Measurements from ENCODE around the gene DLEC1.

Gene DLEC1

GRCh38 chr3:38002940-38003339, 36.1 kb upstream of the DLEC1 start:
- DNase-seq (ENCODE audit: low spot score): no peak
- Histone ChIP-seq H3K79me1 (ENCODE audit: low read depth, low read length) (no peaks in the 10 kb centered on the region), H2BK120ac (ENCODE audit: low read depth, low read length) (peak overlapping the region; percentile 17), H2AFZ (ENCODE audit: low read length) (peak overlapping the region; percentile 64), H3K27me3 (ENCODE audit: control insufficient read depth in 3 of 3, insufficient read depth in 3 of 3, low read depth in 1 of 3, low read length in 3 of 3) (peaks cover 0 to 18% (median 6%) of the 10 kb centered on the region in 3 experiments), H4K91ac (ENCODE audit: low read depth, low read length, poor library complexity) (no peak overlapping the region), H3K23ac (ENCODE audit: low read depth, low read length, poor library complexity) (no peak overlapping the region), H3K27ac (replicated peaks; ENCODE audit: low read length) (no peak overlapping the region), H3K4me1 (ENCODE audit: control insufficient read depth in 2 of 2, insufficient read depth in 1 of 2, low read depth in 1 of 2, low read length in 2 of 2) (peaks cover 18 to 22% of the 10 kb centered on the region in 2 donors), H2BK15ac (ENCODE audit: low read length) (no peak overlapping the region), H3K4me3 (ENCODE audit: low read length in 2 of 2) (no peak overlapping the region), H4K8ac (ENCODE audit: low read depth, low read length) (peak overlapping the region; percentile 87), H3K36me3 (replicated peaks in 1 of 2; ENCODE audit: control insufficient read depth in 2 of 2, insufficient read depth in 2 of 2, low read length in 2 of 2) (peaks cover 26 to 29% of the 10 kb centered on the region in 2 donors), H3K4me2 (ENCODE audit: insufficient read depth, low read length, poor library complexity, severe bottlenecking) (no peak overlapping the region), H3K9ac (ENCODE audit: low read depth, low read length, poor library complexity) (peak overlapping the region; percentile 50), H2BK12ac (ENCODE audit: low read length) (no peak overlapping the region), H3K18ac (ENCODE audit: low read length) (peak overlapping the region; percentile 77), H2AK5ac (ENCODE audit: low read depth, low read length) (peak overlapping the region; percentile 92), H3K9me3 (replicated peaks in 1 of 2; ENCODE audit: control insufficient read depth in 2 of 2, insufficient read depth in 1 of 2, low read depth in 1 of 2, low read length in 2 of 2) (no peaks in the 10 kb centered on the region), H3K14ac (ENCODE audit: low read length) (peak overlapping the region; percentile 63), H2BK5ac (ENCODE audit: low read length) (no peak overlapping the region), H3K4ac (ENCODE audit: low read length) (no peak overlapping the region)
- no CpG with 5 or more reads among the region's 9 CpGs for WGBS, 2 donors (ENCODE audit: extremely low coverage in 2 of 2, insufficient read length in 2 of 2, insufficient replicate concordance in 1 of 2)

DNA sequence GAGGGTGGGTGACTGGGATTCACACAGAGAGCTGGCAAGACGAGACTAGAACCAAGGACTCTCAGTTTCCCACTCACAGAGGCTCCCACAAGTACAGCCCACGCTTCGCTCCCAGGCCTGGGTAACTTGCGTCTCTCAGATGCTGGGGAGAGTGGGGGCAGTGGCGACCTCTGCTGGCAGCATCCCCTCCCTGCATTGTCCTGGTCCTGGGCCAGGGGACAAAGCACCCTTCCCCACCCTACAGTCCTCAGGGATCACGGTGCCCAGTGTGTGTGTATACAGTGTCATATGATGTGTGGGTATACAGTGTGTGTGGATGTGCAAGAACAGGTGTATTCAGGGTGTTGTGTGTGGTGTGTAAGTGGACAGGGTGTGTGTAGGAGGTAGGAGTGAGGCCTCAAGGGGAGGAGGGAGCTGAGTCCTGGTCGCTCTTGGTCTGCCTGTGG, 35.6 kb upstream of the DLEC1 start:
- WGBS, 2 donors (ENCODE audit: extremely low coverage in 2 of 2, insufficient read length in 2 of 2, insufficient replicate concordance in 1 of 2): no CpG with 5 or more reads among the region's 7 CpGs
- Histone ChIP-seq H3K9ac (ENCODE audit: low read depth, low read length, poor library complexity) (no peak overlapping the region), H3K27me3 (ENCODE audit: control insufficient read depth in 3 of 3, insufficient read depth in 3 of 3, low read depth in 1 of 3, low read length in 3 of 3) (peaks cover 0 to 14% (median 3%) of the 10 kb centered on the region in 3 experiments), H2BK5ac (ENCODE audit: low read length) (peak overlapping the region; percentile 76), H3K4me3 (ENCODE audit: low read length in 2 of 2) (peak overlapping the region in 1 of 2 donors; percentile 7), H4K8ac (ENCODE audit: low read depth, low read length) (peak overlapping the region; percentile 87), H4K91ac (ENCODE audit: low read depth, low read length, poor library complexity) (no peak overlapping the region), H3K18ac (ENCODE audit: low read length) (peak overlapping the region; percentile 78), H2BK15ac (ENCODE audit: low read length) (no peak overlapping the region), H3K14ac (ENCODE audit: low read length) (peak overlapping the region; percentile 63), H2BK120ac (ENCODE audit: low read depth, low read length) (no peak overlapping the region), H3K36me3 (replicated peaks in 1 of 2; ENCODE audit: control insufficient read depth in 2 of 2, insufficient read depth in 2 of 2, low read length in 2 of 2) (peaks cover 29 to 34% of the 10 kb centered on the region in 2 donors), H3K4ac (ENCODE audit: low read length) (no peak overlapping the region), H3K27ac (replicated peaks; ENCODE audit: low read length) (no peak overlapping the region), H3K9me3 (replicated peaks in 1 of 2; ENCODE audit: control insufficient read depth in 2 of 2, insufficient read depth in 1 of 2, low read depth in 1 of 2, low read length in 2 of 2) (no peaks in the 10 kb centered on the region), H2BK12ac (ENCODE audit: low read length) (peak overlapping the region; percentile 75), H2AK5ac (ENCODE audit: low read depth, low read length) (peak overlapping the region; percentile 92), H3K79me1 (ENCODE audit: low read depth, low read length) (no peaks in the 10 kb centered on the region), H3K4me2 (ENCODE audit: insufficient read depth, low read length, poor library complexity, severe bottlenecking) (no peak overlapping the region), H3K23ac (ENCODE audit: low read depth, low read length, poor library complexity) (peak overlapping the region; percentile 26), H2AFZ (ENCODE audit: low read length) (peak overlapping the region; percentile 64), H3K4me1 (ENCODE audit: control insufficient read depth in 2 of 2, insufficient read depth in 1 of 2, low read depth in 1 of 2, low read length in 2 of 2) (peaks cover 18% of the 10 kb centered on the region in 2 donors)
- peak; percentile 67 for DNase-seq (ENCODE audit: low spot score)

DNA sequence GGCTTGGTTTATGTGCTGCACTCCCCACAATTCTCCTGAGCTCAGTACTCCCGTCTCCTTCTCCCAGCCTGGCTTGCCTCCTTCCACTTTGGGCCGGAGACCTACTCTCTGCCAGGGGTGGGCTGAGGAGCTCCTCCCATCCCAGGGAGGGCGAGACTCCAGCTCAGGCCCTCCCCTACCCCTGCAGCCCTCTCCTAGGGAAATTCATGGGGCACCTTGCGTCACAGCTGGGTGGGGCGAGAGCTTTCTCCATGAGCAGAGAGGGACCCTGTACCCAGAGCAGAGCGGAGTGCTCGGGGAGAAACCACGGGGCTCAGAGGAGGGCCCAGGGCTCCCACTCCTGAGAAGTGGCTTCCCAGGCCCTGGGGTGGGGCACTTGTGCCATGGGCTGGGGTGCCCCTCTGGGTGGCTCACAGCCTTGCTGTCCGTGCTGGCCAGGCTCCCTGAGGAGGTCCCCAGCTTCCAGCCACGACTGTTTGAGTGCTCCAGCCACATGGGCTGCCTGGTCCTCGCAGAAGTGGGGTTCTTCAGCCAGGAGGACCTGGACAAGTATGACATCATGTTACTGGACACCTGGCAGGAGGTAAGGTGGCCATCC, 35.1 kb upstream of the DLEC1 start:
- DNase-seq (ENCODE audit: low spot score): no peak
- H3K23ac ChIP-seq (ENCODE audit: low read depth, low read length, poor library complexity): no peak overlapping the region
- H3K4me3 ChIP-seq (ENCODE audit: low read length in 2 of 2): peak overlapping the region in 1 of 2 donors; percentile 7

GRCh38 chr3:38004415-38005075, 34.5 kb upstream of the DLEC1 start:
- Histone ChIP-seq H3K79me1 (ENCODE audit: low read depth, low read length) (no peaks in the 10 kb centered on the region), H2BK15ac (ENCODE audit: low read length) (peak overlapping the region; percentile 86), H3K4me3 (ENCODE audit: low read length in 2 of 2) (peak overlapping the region in 1 of 2 donors; percentile 21), H4K8ac (ENCODE audit: low read depth, low read length) (no peak overlapping the region), H3K27ac (replicated peaks; ENCODE audit: low read length) (no peak overlapping the region), H2AFZ (ENCODE audit: low read length) (no peak overlapping the region), H3K18ac (ENCODE audit: low read length) (no peak overlapping the region), H3K23ac (ENCODE audit: low read depth, low read length, poor library complexity) (peak overlapping the region; percentile 76), H3K36me3 (replicated peaks in 1 of 2; ENCODE audit: control insufficient read depth in 2 of 2, insufficient read depth in 2 of 2, low read length in 2 of 2) (peaks cover 36 to 45% of the 10 kb centered on the region in 2 donors), H3K9ac (ENCODE audit: low read depth, low read length, poor library complexity) (peak overlapping the region; percentile 60), H3K27me3 (ENCODE audit: control insufficient read depth in 3 of 3, insufficient read depth in 3 of 3, low read depth in 1 of 3, low read length in 3 of 3) (peaks cover 0 to 10% (median 0%) of the 10 kb centered on the region in 3 experiments), H3K9me3 (replicated peaks in 1 of 2; ENCODE audit: control insufficient read depth in 2 of 2, insufficient read depth in 1 of 2, low read depth in 1 of 2, low read length in 2 of 2) (no peaks in the 10 kb centered on the region), H3K4me2 (ENCODE audit: insufficient read depth, low read length, poor library complexity, severe bottlenecking) (no peak overlapping the region), H2BK12ac (ENCODE audit: low read length) (peak overlapping the region; percentile 30), H3K4ac (ENCODE audit: low read length) (no peak overlapping the region), H2BK5ac (ENCODE audit: low read length) (no peak overlapping the region), H3K14ac (ENCODE audit: low read length) (peak overlapping the region; percentile 3), H2BK120ac (ENCODE audit: low read depth, low read length) (no peak overlapping the region), H2AK5ac (ENCODE audit: low read depth, low read length) (peak overlapping the region; percentile 20), H4K91ac (ENCODE audit: low read depth, low read length, poor library complexity) (peak overlapping the region; percentile 0), H3K4me1 (ENCODE audit: control insufficient read depth in 2 of 2, insufficient read depth in 1 of 2, low read depth in 1 of 2, low read length in 2 of 2) (peaks cover 13 to 18% of the 10 kb centered on the region in 2 donors)
- no peak for DNase-seq (ENCODE audit: low spot score)
- WGBS, 2 donors (ENCODE audit: extremely low coverage in 2 of 2, insufficient read length in 2 of 2, insufficient replicate concordance in 1 of 2): no CpG with 5 or more reads among the region's 14 CpGs

More for the DNA sequence above, 35.1 kb upstream of the DLEC1 start:
- Histone ChIP-seq H3K9me3 (replicated peaks in 1 of 2; ENCODE audit: control insufficient read depth in 2 of 2, insufficient read depth in 1 of 2, low read depth in 1 of 2, low read length in 2 of 2) (no peaks in the 10 kb centered on the region), H2BK5ac (ENCODE audit: low read length) (peak overlapping the region; percentile 76), H3K36me3 (replicated peaks in 1 of 2; ENCODE audit: control insufficient read depth in 2 of 2, insufficient read depth in 2 of 2, low read length in 2 of 2) (peaks cover 35 to 39% of the 10 kb centered on the region in 2 donors), H3K4ac (ENCODE audit: low read length) (no peak overlapping the region), H2AFZ (ENCODE audit: low read length) (no peak overlapping the region), H3K18ac (ENCODE audit: low read length) (peak overlapping the region; percentile 78), H2BK15ac (ENCODE audit: low read length) (peak overlapping the region; percentile 86), H2BK120ac (ENCODE audit: low read depth, low read length) (no peak overlapping the region), H3K9ac (ENCODE audit: low read depth, low read length, poor library complexity) (peak overlapping the region; percentile 7), H3K27me3 (ENCODE audit: control insufficient read depth in 3 of 3, insufficient read depth in 3 of 3, low read depth in 1 of 3, low read length in 3 of 3) (peaks cover 0 to 14% (median 0%) of the 10 kb centered on the region in 3 experiments), H3K4me2 (ENCODE audit: insufficient read depth, low read length, poor library complexity, severe bottlenecking) (no peak overlapping the region), H3K14ac (ENCODE audit: low read length) (no peak overlapping the region), H3K79me1 (ENCODE audit: low read depth, low read length) (no peaks in the 10 kb centered on the region), H3K27ac (replicated peaks; ENCODE audit: low read length) (no peak overlapping the region), H2BK12ac (ENCODE audit: low read length) (peak overlapping the region; percentile 75), H4K91ac (ENCODE audit: low read depth, low read length, poor library complexity) (no peak overlapping the region), H2AK5ac (ENCODE audit: low read depth, low read length) (peak overlapping the region; percentile 92), H4K8ac (ENCODE audit: low read depth, low read length) (no peak overlapping the region), H3K4me1 (ENCODE audit: control insufficient read depth in 2 of 2, insufficient read depth in 1 of 2, low read depth in 1 of 2, low read length in 2 of 2) (peaks cover 15 to 18% of the 10 kb centered on the region in 2 donors)
- no CpG with 5 or more reads among the region's 11 CpGs for WGBS, 2 donors (ENCODE audit: extremely low coverage in 2 of 2, insufficient read length in 2 of 2, insufficient replicate concordance in 1 of 2)

All from neuronal stem cell (in vitro differentiated cells).